ENCODE results near the gene TRIM66.

DNA sequence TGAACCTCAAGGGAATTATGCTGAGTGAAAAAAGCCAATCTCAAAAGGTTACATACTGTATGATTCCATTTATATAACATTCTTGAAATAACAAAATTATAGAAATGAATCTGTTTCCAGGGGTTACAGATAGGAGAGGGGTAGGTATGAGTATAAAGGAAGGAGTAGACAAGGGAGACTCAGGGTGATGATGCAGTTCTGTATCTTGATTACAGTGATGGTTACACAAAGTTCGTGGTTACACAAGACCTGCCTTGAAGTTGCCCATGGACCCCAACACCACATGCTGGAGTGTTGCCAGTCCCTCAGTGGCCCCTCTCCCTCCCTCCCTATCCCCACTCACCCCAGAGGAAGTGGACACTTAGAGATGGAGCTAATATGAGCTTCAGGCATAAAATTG, 108.7 kb downstream of the TRIM66 start:
- TF ChIP-seq, protein P1, sequence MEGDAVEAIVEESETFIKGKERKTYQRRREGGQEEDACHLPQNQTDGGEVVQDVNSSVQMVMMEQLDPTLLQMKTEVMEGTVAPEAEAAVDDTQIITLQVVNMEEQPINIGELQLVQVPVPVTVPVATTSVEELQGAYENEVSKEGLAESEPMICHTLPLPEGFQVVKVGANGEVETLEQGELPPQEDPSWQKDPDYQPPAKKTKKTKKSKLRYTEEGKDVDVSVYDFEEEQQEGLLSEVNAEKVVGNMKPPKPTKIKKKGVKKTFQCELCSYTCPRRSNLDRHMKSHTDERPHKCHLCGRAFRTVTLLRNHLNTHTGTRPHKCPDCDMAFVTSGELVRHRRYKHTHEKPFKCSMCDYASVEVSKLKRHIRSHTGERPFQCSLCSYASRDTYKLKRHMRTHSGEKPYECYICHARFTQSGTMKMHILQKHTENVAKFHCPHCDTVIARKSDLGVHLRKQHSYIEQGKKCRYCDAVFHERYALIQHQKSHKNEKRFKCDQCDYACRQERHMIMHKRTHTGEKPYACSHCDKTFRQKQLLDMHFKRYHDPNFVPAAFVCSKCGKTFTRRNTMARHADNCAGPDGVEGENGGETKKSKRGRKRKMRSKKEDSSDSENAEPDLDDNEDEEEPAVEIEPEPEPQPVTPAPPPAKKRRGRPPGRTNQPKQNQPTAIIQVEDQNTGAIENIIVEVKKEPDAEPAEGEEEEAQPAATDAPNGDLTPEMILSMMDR (IDR thresholded peaks at IDR 0.05) = no peak
- TF ChIP-seq POLR2A (IDR thresholded peaks at IDR 0.05) = no peak

All from Peyer's patch (tissue), 4 donors.